HepG2 (cell line): Measurements from ENCODE around the gene CSTF1. TPM values are rescaled to one million over a fixed set of nuclear protein-coding genes. Genes with fewer than 3 reads are reported as not detected.

Source experiments
- E2F2 ChIP-seq: sonication (generic); formaldehyde crosslinking; IDR thresholded peaks from 2 replicates; pipeline ENCODE4 v1.4.0; 2020; ENCODE audit warnings: missing genetic modification reagents, borderline replicate concordance
- IKZF4 ChIP-seq: sonication (generic); formaldehyde crosslinking; IDR thresholded peaks from 2 replicates; pipeline ENCODE4 v1.5.1; 2020; ENCODE audit warnings: borderline replicate concordance, mild to moderate bottlenecking, low read depth, missing genetic modification reagents; ENCODE audit errors: not compliant biosample characterization
- MLX ChIP-seq: IDR thresholded peaks from 2 replicates; pipeline ENCODE4 v1.6.1; 2016
- SKI ChIP-seq: fragments of 450-650 bp; IDR thresholded peaks from one replicate; pipeline ENCODE4 v1.6.1; 2018; ENCODE audit warnings: mild to moderate bottlenecking; ENCODE audit not compliant: partially characterized antibody
- SNAPC2 ChIP-seq: sonication (generic); formaldehyde crosslinking; IDR thresholded peaks from 2 replicates; pipeline ENCODE4 v1.8.1; 2022; ENCODE audit warnings: mild to moderate bottlenecking, missing genetic modification reagents
- TBX2 ChIP-seq: sonication (generic); formaldehyde crosslinking; IDR thresholded peaks from 2 replicates; pipeline ENCODE4 v1.5.0; 2020; ENCODE audit warnings: missing genetic modification reagents, mild to moderate bottlenecking, borderline replicate concordance
- WIZ ChIP-seq: sonication (generic); formaldehyde crosslinking; IDR thresholded peaks from 2 replicates; pipeline ENCODE4 v1.5.1; 2020; ENCODE audit warnings: mild to moderate bottlenecking, missing genetic modification reagents
- ZBTB43 ChIP-seq: sonication (generic); formaldehyde crosslinking; conservative IDR thresholded peaks from 2 replicates; pipeline ENCODE4 v1.4.0; 2020; ENCODE audit warnings: missing genetic modification reagents
- ZKSCAN5 ChIP-seq: sonication (generic); formaldehyde crosslinking; IDR thresholded peaks from 2 replicates; pipeline ENCODE4 v1.5.1; 2020; ENCODE audit warnings: mild to moderate bottlenecking, missing genetic modification reagents
- ZNF331 ChIP-seq: sonication (generic); formaldehyde crosslinking; IDR thresholded peaks from 2 replicates; pipeline ENCODE4 v1.4.0; 2020; ENCODE audit warnings: missing genetic modification reagents
- ZNF589 ChIP-seq: sonication (generic); formaldehyde crosslinking; conservative IDR thresholded peaks from 2 replicates; pipeline ENCODE4 v1.8.0; 2022; ENCODE audit warnings: mild to moderate bottlenecking, moderate library complexity, missing genetic modification reagents
- ZNF746 ChIP-seq: sonication (generic); formaldehyde crosslinking; IDR thresholded peaks from 2 replicates; pipeline ENCODE4 v1.8.0; 2022; ENCODE audit warnings: mild to moderate bottlenecking, missing genetic modification reagents
- ZNF761 ChIP-seq: sonication (generic); formaldehyde crosslinking; conservative IDR thresholded peaks from 2 replicates; pipeline ENCODE4 v1.4.0; 2020; ENCODE audit warnings: mild to moderate bottlenecking, missing genetic modification reagents
- ZNF816 ChIP-seq: sonication (generic); formaldehyde crosslinking; IDR thresholded peaks from 2 replicates; pipeline ENCODE4 v1.8.0; 2022; ENCODE audit warnings: missing genetic modification reagents, mild to moderate bottlenecking, borderline replicate concordance
- polyA plus RNA-seq, 8 experiments: library from polyadenylated mRNA; depleted of rRNA in 3 of 8; stranded (reverse) in 7 of 8; unstranded in 1 of 8; fragments of >200 nt; fragmentation: Illumina TruSeq in 4 of 8; extraction: Trizol in 4 of 8; gene quantifications; 2 replicates each; pipeline versions ENCODE4 v1.2.1 to v1.2.3, GENCODE V29; 2011 to 2016; ENCODE audit warnings: low read depth in 4 of 8, missing spikeins in 1 of 8, mixed read lengths in 1 of 8; ENCODE audit not compliant: insufficient read depth in 1 of 8
- total RNA-seq, 5 experiments: library from RNA; depleted of rRNA; stranded (reverse); fragments of >200 nt; fragmentation: Illumina TruSeq; extraction: Trizol; gene quantifications; 2 replicates each; pipeline ENCODE4 v1.2.3, GENCODE V29; 2016; ENCODE audit warnings: low read depth in 1 of 5
- TF ChIP-seq, protein P1 (sequence below): sonication (generic); formaldehyde crosslinking; IDR thresholded peaks from 2 replicates; pipeline ENCODE4 v1.8.1; 2022; ENCODE audit warnings: low read depth, mild to moderate bottlenecking, missing genetic modification reagents
- TF ChIP-seq, protein P2 (sequence below): sonication (generic); formaldehyde crosslinking; IDR thresholded peaks from 2 replicates; pipeline ENCODE4 v1.4.0; 2020; ENCODE audit warnings: mild to moderate bottlenecking, missing genetic modification reagents, borderline replicate concordance
- TF ChIP-seq, protein P3 (sequence below): sonication (generic); formaldehyde crosslinking; IDR thresholded peaks from 2 replicates; pipeline ENCODE4 v1.8.1; 2023; ENCODE audit warnings: missing genetic modification reagents, inconsistent platforms, borderline replicate concordance
- TF ChIP-seq, protein P4 (sequence below): sonication (generic); formaldehyde crosslinking; conservative IDR thresholded peaks from 2 replicates; pipeline ENCODE4 v1.8.1; 2023; ENCODE audit warnings: missing genetic modification reagents

Gene CSTF1
- total and polyA plus RNA-seq, 2 of the 13 experiments (the other 11 are each of a cell fraction or from before 2014, with no cell fraction given): 70.9 to 100 TPM

DNA sequence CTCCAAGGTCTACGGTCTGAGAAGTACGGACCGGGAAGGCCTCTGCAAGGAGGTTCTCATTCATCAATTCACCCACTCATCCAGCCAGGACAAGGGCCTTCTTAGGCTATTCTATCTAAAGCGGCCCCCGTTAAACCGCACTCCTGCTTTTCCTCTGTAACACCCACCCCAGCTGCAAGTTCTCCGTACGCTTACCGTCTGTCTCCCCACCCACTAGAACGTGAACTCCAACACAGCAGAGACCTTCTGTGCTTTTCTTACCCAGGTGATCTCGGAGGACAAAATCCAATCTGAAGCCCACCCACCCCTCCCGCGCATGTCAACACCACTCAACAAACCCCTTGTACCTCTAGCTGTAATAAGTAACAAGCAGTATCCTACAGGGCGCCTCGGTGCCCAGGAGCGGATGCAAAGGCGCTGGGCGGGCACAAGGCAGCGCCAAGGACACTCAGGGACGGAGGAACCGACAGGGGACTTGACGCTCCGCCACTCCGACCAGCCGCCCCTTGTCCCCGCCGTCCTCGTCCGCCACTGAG is 781 bp upstream of the CSTF1 start (continued):
- TF ChIP-seq, protein P1, sequence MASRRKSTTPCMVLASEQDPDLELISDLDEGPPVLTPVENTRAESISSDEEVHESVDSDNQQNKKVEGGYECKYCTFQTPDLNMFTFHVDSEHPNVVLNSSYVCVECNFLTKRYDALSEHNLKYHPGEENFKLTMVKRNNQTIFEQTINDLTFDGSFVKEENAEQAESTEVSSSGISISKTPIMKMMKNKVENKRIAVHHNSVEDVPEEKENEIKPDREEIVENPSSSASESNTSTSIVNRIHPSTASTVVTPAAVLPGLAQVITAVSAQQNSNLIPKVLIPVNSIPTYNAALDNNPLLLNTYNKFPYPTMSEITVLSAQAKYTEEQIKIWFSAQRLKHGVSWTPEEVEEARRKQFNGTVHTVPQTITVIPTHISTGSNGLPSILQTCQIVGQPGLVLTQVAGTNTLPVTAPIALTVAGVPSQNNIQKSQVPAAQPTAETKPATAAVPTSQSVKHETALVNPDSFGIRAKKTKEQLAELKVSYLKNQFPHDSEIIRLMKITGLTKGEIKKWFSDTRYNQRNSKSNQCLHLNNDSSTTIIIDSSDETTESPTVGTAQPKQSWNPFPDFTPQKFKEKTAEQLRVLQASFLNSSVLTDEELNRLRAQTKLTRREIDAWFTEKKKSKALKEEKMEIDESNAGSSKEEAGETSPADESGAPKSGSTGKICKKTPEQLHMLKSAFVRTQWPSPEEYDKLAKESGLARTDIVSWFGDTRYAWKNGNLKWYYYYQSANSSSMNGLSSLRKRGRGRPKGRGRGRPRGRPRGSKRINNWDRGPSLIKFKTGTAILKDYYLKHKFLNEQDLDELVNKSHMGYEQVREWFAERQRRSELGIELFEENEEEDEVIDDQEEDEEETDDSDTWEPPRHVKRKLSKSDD (CRISPR knock-in tag): no peak
- no peak for TF ChIP-seq ZNF589 (CRISPR knock-in tag)
- no peak for TF ChIP-seq WIZ
- peak; percentile 55; the same call in 1 of the 2 replicates for TF ChIP-seq ZNF746 (CRISPR knock-in tag)
- TF ChIP-seq TBX2 (CRISPR knock-in tag): no peak
- TF ChIP-seq ZNF331 (CRISPR knock-in tag): no peak
- TF ChIP-seq SKI: no peak
- TF ChIP-seq ZNF816: no peak
- TF ChIP-seq MLX (CRISPR knock-in tag): no peak
- peak; percentile 50; the same call in 1 of the 2 replicates for TF ChIP-seq E2F2 (CRISPR knock-in tag)
- TF ChIP-seq ZKSCAN5 (CRISPR knock-in tag): no peak
- TF ChIP-seq, protein P2, sequence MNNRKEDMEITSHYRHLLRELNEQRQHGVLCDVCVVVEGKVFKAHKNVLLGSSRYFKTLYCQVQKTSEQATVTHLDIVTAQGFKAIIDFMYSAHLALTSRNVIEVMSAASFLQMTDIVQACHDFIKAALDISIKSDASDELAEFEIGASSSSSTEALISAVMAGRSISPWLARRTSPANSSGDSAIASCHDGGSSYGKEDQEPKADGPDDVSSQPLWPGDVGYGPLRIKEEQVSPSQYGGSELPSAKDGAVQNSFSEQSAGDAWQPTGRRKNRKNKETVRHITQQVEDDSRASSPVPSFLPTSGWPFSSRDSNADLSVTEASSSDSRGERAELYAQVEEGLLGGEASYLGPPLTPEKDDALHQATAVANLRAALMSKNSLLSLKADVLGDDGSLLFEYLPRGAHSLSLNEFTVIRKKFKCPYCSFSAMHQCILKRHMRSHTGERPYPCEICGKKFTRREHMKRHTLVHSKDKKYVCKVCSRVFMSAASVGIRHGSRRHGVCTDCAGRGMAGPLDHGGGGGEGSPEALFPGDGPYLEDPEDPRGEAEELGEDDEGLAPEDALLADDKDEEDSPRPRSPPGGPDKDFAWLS (CRISPR knock-in tag): no peak
- TF ChIP-seq, protein P3, sequence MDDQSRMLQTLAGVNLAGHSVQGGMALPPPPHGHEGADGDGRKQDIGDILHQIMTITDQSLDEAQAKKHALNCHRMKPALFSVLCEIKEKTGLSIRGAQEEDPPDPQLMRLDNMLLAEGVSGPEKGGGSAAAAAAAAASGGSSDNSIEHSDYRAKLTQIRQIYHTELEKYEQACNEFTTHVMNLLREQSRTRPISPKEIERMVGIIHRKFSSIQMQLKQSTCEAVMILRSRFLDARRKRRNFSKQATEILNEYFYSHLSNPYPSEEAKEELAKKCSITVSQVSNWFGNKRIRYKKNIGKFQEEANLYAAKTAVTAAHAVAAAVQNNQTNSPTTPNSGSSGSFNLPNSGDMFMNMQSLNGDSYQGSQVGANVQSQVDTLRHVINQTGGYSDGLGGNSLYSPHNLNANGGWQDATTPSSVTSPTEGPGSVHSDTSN (CRISPR knock-in tag): no peak
- no peak for TF ChIP-seq ZNF761 (CRISPR knock-in tag)
- no peak for TF ChIP-seq SNAPC2 (CRISPR knock-in tag)
- TF ChIP-seq ZBTB43 (CRISPR knock-in tag): no peak
- TF ChIP-seq, protein P4, sequence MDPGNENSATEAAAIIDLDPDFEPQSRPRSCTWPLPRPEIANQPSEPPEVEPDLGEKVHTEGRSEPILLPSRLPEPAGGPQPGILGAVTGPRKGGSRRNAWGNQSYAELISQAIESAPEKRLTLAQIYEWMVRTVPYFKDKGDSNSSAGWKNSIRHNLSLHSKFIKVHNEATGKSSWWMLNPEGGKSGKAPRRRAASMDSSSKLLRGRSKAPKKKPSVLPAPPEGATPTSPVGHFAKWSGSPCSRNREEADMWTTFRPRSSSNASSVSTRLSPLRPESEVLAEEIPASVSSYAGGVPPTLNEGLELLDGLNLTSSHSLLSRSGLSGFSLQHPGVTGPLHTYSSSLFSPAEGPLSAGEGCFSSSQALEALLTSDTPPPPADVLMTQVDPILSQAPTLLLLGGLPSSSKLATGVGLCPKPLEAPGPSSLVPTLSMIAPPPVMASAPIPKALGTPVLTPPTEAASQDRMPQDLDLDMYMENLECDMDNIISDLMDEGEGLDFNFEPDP: no peak
- no peak for TF ChIP-seq IKZF4 (CRISPR knock-in tag)
